ENCODE data around the gene CALD1. TPM values are rescaled to one million over a fixed set of nuclear protein-coding genes. Genes with fewer than 3 reads are reported as not detected.
"Not testable (repeated sequence)": the region's sequence is repeated elsewhere in the genome, so short reads cannot be mapped to it uniquely, and the experiment has no call there.

The CALD1 gene
- total RNA-seq, 2 donors from 2014 or later = 10.8 to 20.0 TPM

- H3K27ac Mint-ChIP-seq = no peak overlapping the region
- H3K9me3 Mint-ChIP-seq = no peaks in the 10 kb centered on the region
- no peaks in the 10 kb centered on the region for H3K36me3 Mint-ChIP-seq (ENCODE audit: insufficient read depth in 2 of 2)
- H3K27me3 Mint-ChIP-seq (ENCODE audit: low read depth) = peaks cover 7% of the 10 kb centered on the region
- no peak for ATAC-seq (replicated peaks in 1 of 2)
- H3K4me3 Mint-ChIP-seq = no peak overlapping the region
- H3K4me1 Mint-ChIP-seq (ENCODE audit: low read depth) = no peaks in the 10 kb centered on the region
- DNase-seq = no peak
Observed at GRCh38 chr7:134963036-134963435, 183.6 kb downstream of the CALD1 start.

GRCh38 chr7:134966691-134967090 is 187.3 kb downstream of the CALD1 start:
- H3K27ac Mint-ChIP-seq = no peak overlapping the region
- ATAC-seq (replicated peaks in 1 of 2) (no peak), DNase-seq (no peak)
- H3K4me1 Mint-ChIP-seq (ENCODE audit: low read depth) = no peaks in the 10 kb centered on the region
- peaks cover 7% of the 10 kb centered on the region for H3K27me3 Mint-ChIP-seq (ENCODE audit: low read depth)
- no peaks in the 10 kb centered on the region for H3K36me3 Mint-ChIP-seq (ENCODE audit: insufficient read depth in 2 of 2)
- H3K4me3 Mint-ChIP-seq = no peak overlapping the region
- H3K9me3 Mint-ChIP-seq = no peaks in the 10 kb centered on the region

DNA sequence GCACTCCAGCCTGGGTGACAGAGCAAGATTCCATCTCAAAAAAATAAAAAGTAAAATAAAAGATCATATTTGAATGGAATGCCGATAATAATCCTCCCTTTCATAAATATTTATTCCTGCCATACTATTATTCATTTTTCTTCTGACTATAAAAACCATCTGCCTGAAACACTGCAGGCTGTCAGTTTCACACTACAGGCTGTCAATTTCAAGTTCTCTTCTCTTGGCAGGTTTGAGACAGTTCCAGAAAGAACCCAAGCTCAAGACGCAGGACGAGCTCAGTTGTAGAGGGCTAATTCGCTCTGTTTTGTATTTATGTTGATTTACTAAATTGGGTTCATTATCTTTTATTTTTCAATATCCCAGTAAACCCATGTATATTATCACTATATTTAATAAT is 188.7 kb downstream of the CALD1 start:
- no peaks in the 10 kb centered on the region for H3K4me1 Mint-ChIP-seq (ENCODE audit: low read depth)
- no peak overlapping the region for H3K27ac Mint-ChIP-seq
- H3K27me3 Mint-ChIP-seq (ENCODE audit: low read depth) = peaks cover under 1% of the 10 kb centered on the region
- no peak for ATAC-seq (replicated peaks in 1 of 2)
- DNase-seq = no peak
- no peak overlapping the region for H3K4me3 Mint-ChIP-seq
- H3K9me3 Mint-ChIP-seq = no peaks in the 10 kb centered on the region
- no peaks in the 10 kb centered on the region for H3K36me3 Mint-ChIP-seq (ENCODE audit: insufficient read depth in 2 of 2)

GRCh38 chr7:134981645-134982044 is 202.2 kb downstream of the CALD1 start:
- H3K4me3 Mint-ChIP-seq; DNase-seq; ATAC-seq (replicated peaks in 1 of 2); H3K36me3 Mint-ChIP-seq (ENCODE audit: insufficient read depth in 2 of 2); H3K27ac Mint-ChIP-seq; H3K9me3 Mint-ChIP-seq; H3K27me3 Mint-ChIP-seq (ENCODE audit: low read depth): not testable (repeated sequence)
- peaks cover 11% of the 10 kb centered on the region for H3K4me1 Mint-ChIP-seq (ENCODE audit: low read depth)

DNA sequence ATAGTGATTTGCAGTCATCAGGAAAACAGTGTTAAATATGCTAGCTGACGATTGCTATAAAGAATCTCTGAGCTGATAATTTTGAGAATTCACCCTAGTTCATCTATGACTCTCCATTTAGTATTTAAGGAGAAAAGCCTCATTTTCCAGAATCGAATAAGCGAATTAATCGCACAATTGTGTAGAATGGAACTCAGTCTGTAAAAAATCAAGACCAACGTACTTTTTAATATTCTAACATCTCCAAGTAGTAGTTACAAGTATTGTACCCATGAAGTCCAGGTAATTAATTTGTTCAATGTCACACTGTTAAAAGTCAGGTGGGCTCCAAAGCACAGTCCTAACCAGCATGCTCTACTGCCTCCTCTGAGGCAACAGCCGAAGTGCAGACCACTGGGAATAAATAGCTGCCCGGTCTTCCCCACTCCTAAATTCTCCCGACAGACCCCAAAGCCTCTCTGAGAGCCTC is 206.5 kb downstream of the CALD1 start:
- Mint-ChIP-seq H3K4me1 (ENCODE audit: low read depth) (peaks cover 33% of the 10 kb centered on the region), H3K4me3 (peak overlapping the region; percentile 97), H3K9me3 (peaks cover 0 to 1% of the 10 kb centered on the region in 2 donors), H3K27me3 (ENCODE audit: low read depth) (no peaks in the 10 kb centered on the region), H3K36me3 (ENCODE audit: insufficient read depth in 2 of 2) (peaks cover 3 to 7% of the 10 kb centered on the region in 2 donors), H3K27ac (peak overlapping the region; percentile 98)
- ATAC-seq (replicated peaks in 1 of 2) = peak; percentile 54 to 55
- DNase-seq = no peak

DNA sequence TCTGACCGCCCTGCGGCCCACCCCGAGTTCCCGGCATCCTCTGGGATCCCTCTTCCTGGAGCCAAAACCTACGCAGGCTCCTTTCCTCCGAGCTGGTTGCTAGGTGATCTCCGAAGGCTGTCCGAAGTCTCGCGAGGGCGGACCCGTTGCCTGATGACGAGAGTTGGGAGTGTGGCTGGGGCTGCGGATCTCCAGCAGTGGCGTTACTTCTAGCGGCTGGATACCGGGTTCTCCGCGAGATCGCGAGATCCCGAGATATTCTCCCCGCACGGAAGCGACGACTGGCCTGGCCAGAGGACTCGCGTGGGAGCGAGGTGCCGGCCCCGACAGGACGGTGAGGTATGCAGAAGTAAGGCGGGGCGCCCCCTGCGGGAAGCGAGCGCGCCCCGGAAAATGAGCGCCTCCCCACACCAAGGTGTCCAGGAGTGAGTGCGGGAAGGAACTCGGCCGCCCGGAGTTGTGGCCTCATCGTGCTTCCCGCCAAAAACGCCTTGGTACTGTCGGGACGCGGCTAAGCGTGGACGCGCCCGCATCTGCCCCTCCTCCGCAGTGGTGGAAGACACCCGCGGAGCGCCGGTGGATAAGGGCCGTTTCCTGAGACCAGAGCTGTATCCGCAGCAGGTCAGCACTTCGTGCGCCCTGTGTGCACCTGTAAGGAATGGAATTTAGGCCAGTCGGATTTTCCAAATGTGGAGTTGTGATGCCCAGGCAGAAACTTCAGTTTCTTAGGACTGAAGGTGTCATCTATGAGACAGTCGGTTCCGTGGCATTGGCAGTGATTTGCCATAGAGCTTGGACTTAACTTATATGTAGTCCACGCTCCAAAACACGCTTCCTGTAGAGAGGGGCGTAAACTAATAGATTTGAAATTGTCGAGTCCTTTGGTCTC is 207.2 kb downstream of the CALD1 start, which contains the start of gene AGBL3:
AGBL3 (plus strand) TSS at position 146 of the 889 bp plus-strand sequence. CDS start 1,426 bp downstream, outside the sequence.
- peak within 1 kb of the TSS; percentile 97 for H3K4me3 Mint-ChIP-seq
- H3K9me3 Mint-ChIP-seq = no peaks in the 10 kb centered on the region
- H3K4me1 Mint-ChIP-seq (ENCODE audit: low read depth) = peaks cover 40% of the 10 kb centered on the region
- DNase-seq = peak; percentile 89 to 92
- peak within 1 kb of the TSS; percentile 98 for H3K27ac Mint-ChIP-seq
- H3K27me3 Mint-ChIP-seq (ENCODE audit: low read depth) = no peaks in the 10 kb centered on the region
- peaks cover 1 to 7% of the 10 kb centered on the region in 2 donors for H3K36me3 Mint-ChIP-seq (ENCODE audit: insufficient read depth in 2 of 2)
- peak; percentile 95 to 96 for ATAC-seq (replicated peaks in 1 of 2)

DNA sequence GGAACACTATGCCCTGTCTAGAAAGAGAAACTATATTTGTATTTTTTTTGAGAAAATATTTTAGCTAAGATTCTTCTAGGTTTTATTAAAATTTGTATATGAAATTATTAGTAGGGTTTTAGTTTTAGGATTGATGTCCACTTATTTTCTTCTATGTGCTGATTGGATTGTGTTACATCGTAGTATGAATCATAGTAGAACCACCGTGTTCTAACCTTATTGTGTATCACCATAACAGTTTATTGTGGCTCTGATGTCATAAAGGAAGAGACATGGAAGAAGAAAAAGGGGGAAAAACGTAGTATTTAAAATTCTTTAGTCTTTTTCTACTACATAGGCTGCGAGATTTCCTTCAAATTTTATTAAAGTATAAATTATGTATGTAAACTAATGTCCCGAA is 208.7 kb downstream of the CALD1 start:
- Mint-ChIP-seq H3K4me3 (peak overlapping the region; percentile 34 to 55), H3K27me3 (ENCODE audit: low read depth) (no peaks in the 10 kb centered on the region), H3K4me1 (ENCODE audit: low read depth) (peaks cover 54% of the 10 kb centered on the region), H3K9me3 (no peaks in the 10 kb centered on the region), H3K36me3 (ENCODE audit: insufficient read depth in 2 of 2) (peaks cover 1 to 7% of the 10 kb centered on the region in 2 donors), H3K27ac (no peak overlapping the region)
- no peak for DNase-seq
- no peak for ATAC-seq (replicated peaks in 1 of 2)

DNA sequence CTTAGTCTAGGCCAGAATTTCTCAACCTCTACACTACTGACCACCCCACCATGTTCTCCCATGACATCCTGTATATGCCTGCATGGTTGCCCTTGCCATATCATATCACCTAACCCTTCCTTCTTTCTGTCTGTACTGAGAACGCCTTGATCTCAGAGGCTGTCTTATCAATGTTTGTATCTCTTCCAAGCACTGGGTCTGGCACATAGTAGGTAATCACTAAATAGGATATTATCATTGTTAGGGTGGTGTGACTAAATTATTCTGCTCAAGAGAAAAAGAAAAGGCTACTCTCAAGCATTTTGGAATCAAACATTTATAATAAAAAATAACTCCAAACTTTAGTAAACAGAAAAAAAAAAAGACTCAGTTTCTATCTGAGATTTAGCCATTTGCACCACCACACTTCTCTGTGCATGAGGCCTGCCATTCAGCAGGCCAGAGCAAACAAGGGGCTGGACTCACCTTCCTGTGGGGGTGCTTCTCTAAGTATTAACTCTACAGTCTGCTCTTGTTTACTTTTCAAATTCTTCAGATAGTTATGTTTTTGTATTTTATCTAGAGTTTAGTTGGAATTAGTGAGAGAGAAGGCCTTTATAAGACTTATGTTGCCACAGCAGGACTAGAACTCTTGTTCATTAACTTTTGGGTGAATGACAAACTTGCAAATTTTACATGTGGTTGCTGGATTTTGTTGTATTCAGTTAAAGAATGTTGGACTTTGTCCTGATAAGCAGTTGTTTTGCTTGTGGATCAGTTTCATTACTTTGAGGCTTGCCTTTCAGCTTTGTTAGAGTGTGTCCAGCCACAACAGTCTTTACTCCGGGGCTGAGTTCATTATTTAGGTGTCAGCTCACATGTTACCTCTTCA is 212.3 kb downstream of the CALD1 start:
- H3K4me1 Mint-ChIP-seq (ENCODE audit: low read depth) = peaks cover 76% of the 10 kb centered on the region
- H3K27ac Mint-ChIP-seq = peak overlapping the region; percentile 88
- H3K4me3 Mint-ChIP-seq = peak overlapping the region; percentile 6 to 9
- peaks cover 3 to 12% of the 10 kb centered on the region in 2 donors for H3K36me3 Mint-ChIP-seq (ENCODE audit: insufficient read depth in 2 of 2)
- DNase-seq (no peak), ATAC-seq (replicated peaks in 1 of 2) (no peak)
- no peaks in the 10 kb centered on the region for H3K27me3 Mint-ChIP-seq (ENCODE audit: low read depth)
- H3K9me3 Mint-ChIP-seq = no peaks in the 10 kb centered on the region

DNA sequence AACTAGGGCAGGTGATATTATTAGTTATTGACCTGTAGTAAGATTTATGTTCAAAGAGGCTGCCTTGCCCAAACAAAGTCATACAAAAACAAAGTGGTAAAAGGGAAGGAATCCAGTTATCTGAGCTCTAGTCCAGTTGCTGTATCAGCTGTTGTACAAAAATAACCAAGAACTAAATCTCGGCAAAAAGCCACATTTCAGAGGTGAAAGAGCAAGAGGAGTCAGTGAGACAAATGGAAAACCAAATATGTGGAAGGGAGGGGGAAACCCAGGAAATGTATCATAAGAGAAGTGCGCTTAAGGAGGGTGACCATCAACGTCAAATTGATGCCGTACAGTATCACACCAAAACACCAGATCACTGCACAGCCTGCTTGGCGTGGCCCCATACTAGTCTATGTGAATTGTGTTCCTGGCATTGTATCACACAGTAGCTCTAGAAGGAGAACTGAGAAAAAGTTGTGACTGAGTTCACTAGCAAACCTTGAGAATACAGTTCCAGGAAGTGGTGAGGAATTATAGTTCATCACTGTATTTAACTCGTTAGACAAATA is 213.3 kb downstream of the CALD1 start:
- DNase-seq (peak; percentile 38 to 44), ATAC-seq (replicated peaks in 1 of 2) (peak; percentile 86 to 94)
- Mint-ChIP-seq H3K27me3 (ENCODE audit: low read depth) (no peaks in the 10 kb centered on the region), H3K4me1 (ENCODE audit: low read depth) (peaks cover 80% of the 10 kb centered on the region), H3K27ac (peak overlapping the region; percentile 88), H3K9me3 (no peaks in the 10 kb centered on the region), H3K36me3 (ENCODE audit: insufficient read depth in 2 of 2) (peaks cover 3 to 12% of the 10 kb centered on the region in 2 donors), H3K4me3 (peak overlapping the region; percentile 27 to 69)

DNA sequence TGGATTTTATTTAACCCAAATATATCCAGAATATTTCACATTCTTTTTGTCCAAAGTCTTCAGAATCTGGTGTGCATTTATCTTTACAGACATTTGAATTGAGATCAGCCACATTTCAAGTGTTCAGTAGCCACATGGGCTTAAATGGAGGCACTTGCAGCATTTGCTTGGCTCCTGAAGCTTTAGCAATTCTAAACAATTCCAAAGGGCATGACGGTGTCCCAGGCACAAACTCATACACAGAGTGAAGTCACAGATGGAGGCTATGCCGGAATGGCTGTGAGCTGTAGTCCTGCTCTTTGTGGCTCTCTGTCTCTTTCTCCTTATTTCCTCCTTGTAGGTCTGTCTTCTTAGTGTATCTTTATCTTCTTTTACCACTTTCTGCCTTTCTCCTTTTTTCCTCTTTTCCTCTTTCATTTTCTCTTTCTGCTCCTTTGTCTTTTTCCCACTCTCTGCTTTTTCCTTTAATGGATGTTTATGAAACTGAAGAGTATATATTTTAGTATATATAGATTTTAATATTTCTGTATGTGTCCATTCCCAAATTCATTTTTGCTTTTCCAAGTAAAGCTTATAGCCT is 214.5 kb downstream of the CALD1 start:
- H3K4me3 Mint-ChIP-seq = no peak overlapping the region
- no peaks in the 10 kb centered on the region for H3K27me3 Mint-ChIP-seq (ENCODE audit: low read depth)
- DNase-seq (no peak), ATAC-seq (replicated peaks in 1 of 2) (no peak)
- peaks cover 74% of the 10 kb centered on the region for H3K4me1 Mint-ChIP-seq (ENCODE audit: low read depth)
- no peak overlapping the region for H3K27ac Mint-ChIP-seq
- H3K9me3 Mint-ChIP-seq = no peaks in the 10 kb centered on the region
- H3K36me3 Mint-ChIP-seq (ENCODE audit: insufficient read depth in 2 of 2) = peaks cover 1 to 12% of the 10 kb centered on the region in 2 donors

DNA sequence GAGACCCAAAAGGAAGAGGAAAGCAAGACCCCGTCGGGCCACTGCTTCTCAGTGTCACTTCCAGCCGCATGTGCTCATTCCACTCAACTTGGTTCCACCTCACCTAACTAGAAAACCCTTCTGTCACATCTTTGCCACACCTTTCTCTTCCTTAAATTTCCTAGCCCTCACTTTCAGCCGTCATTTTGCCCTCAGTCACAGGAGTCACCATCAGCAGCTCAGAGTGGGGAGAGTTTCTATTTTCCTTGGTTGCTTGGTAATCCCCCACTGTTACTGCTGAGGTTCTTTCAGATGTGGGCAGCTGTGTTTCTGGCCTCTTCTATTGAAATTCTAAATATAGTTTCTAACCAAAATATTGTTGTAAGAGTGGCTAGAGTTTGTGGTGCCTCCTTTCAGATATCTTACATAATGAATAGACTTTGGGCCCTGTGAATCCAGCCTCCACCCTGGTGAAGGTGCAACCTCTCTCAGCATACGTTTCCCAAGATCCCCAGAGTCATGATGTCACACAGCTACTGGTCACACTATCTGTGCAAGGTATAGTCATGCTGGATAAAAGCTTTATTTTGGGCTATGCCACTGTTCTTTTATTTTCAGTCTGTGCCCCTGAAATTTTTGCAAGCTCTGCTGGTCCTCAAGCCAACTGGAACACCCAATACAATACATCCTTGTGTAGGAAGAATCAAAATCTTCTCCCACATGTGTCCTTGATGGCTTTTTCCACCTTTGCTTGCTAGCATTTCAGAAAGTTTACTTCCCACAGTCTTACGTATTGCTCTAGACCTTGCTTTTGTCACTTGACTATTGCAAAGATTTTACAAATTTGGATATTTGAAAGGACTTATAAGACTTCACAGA is 216.0 kb downstream of the CALD1 start:
- Mint-ChIP-seq H3K4me1 (ENCODE audit: low read depth) (peaks cover 65% of the 10 kb centered on the region), H3K27me3 (ENCODE audit: low read depth) (no peaks in the 10 kb centered on the region), H3K36me3 (ENCODE audit: insufficient read depth in 2 of 2) (peaks cover 1 to 5% of the 10 kb centered on the region in 2 donors), H3K27ac (peak overlapping the region; percentile 31), H3K4me3 (peak overlapping the region; percentile 47 to 72), H3K9me3 (no peaks in the 10 kb centered on the region)
- ATAC-seq (replicated peaks in 1 of 2) (peak; percentile 39 to 64), DNase-seq (peak; percentile 15 to 21)
